CD4-positive, alpha-beta T cell treated with Interleukin-2 at 100 ng/mL for 4 hours (primary cell): ENCODE data around the gene CATSPERZ.

Experiments
- DNase-seq: peaks from one replicate; pipeline ENCODE4 v3.0.0-alpha.2; 2020; ENCODE audit warnings: low spot score

CATSPERZ gene

GRCh38 chr11:64285885-64286800 lies 14.0 kb upstream of the CATSPERZ start:
- peak; percentile 19 for DNase-seq

GRCh38 chr11:64286801-64287159 lies 13.4 kb upstream of the CATSPERZ start:
- no peak for DNase-seq

GRCh38 chr11:64287676-64288352 lies 12.3 kb upstream of the CATSPERZ start:
- no peak for DNase-seq

GRCh38 chr11:64288353-64288750 lies 11.8 kb upstream of the CATSPERZ start:
- DNase-seq = no peak

- no peak for DNase-seq
Measured at GRCh38 chr11:64289002-64289564, 11.1 kb upstream of the CATSPERZ start.

- DNase-seq = no peak
Measured at GRCh38 chr11:64290352-64291261, 9.6 kb upstream of the CATSPERZ start.

GRCh38 chr11:64291262-64291751 lies 8.9 kb upstream of the CATSPERZ start, which contains the start of gene KCNK4:
TSS of gene KCNK4 (plus strand) at chr11:64291302. CDS start at chr11:64293019, 1,717 bp downstream.
- DNase-seq = no peak

- no peak for DNase-seq
Measured at GRCh38 chr11:64291752-64292459, 8.3 kb upstream of the CATSPERZ start.

- DNase-seq = no peak
Measured at GRCh38 chr11:64292460-64293254, 7.5 kb upstream of the CATSPERZ start.

- no peak for DNase-seq
Measured at GRCh38 chr11:64294774-64295173, 5.4 kb upstream of the CATSPERZ start.

- DNase-seq = no peak
Measured at GRCh38 chr11:64295760-64296159, 4.4 kb upstream of the CATSPERZ start.

GRCh38 chr11:64296236-64296635 lies 3.9 kb upstream of the CATSPERZ start:
- DNase-seq = no peak

- no peak for DNase-seq
Measured at GRCh38 chr11:64296830-64297698, 3.1 kb upstream of the CATSPERZ start.

- no peak for DNase-seq
Measured at GRCh38 chr11:64297699-64298358, 2.3 kb upstream of the CATSPERZ start.

GRCh38 chr11:64298966-64299846 lies 952 bp upstream of the CATSPERZ start:
- no peak for DNase-seq

- no peak for DNase-seq
Measured at GRCh38 chr11:64303109-64304031, 3.2 kb downstream of the CATSPERZ start.

GRCh38 chr11:64304032-64304315 lies 3.8 kb downstream of the CATSPERZ start:
- no peak for DNase-seq
